GM23338 (cell line): ENCODE data around the gene TENM3.

ENCODE experiments used
- CREB1 ChIP-seq: fragments of 250-450 bp; sonication (Bioruptor Pico); IDR thresholded peaks from 2 replicates; pipeline ENCODE4 v1.5.0; 2020; ENCODE audit warnings: low read depth, mild to moderate bottlenecking, moderate library complexity
- CTCF ChIP-seq, 2 experiments: fragments of 200-600 bp in 1 of 2; sonication (generic) in 1 of 2; conservative IDR thresholded peaks; 2 replicates each; pipeline versions ENCODE4 v1.5.1 to v1.6.1; 2016 to 2017; ENCODE audit warnings: antibody characterized with exemption in 2 of 2, low read depth in 2 of 2, mild to moderate bottlenecking in 2 of 2, moderate library complexity in 1 of 2
- ETS1 ChIP-seq: IDR thresholded peaks from 2 replicates; pipeline ENCODE4 v1.6.1; 2016; ENCODE audit warnings: antibody characterized with exemption
- EZH2 ChIP-seq: fragments of 200-600 bp; sonication (generic); IDR thresholded peaks from one replicate; pipeline ENCODE4 v1.8.0; 2017; ENCODE audit warnings: antibody characterized with exemption, mild to moderate bottlenecking, low read depth; ENCODE audit not compliant: unreplicated experiment
- EZH2phosphoT487 ChIP-seq: fragments of 200-600 bp; sonication (generic); IDR thresholded peaks from one replicate; pipeline ENCODE4 v1.8.1; 2018; ENCODE audit warnings: antibody characterized with exemption; ENCODE audit not compliant: unreplicated experiment
- NANOG ChIP-seq: IDR thresholded peaks from 2 replicates; pipeline ENCODE4 v1.6.1; 2016; ENCODE audit warnings: antibody characterized with exemption, borderline replicate concordance
- POLR2AphosphoS5 ChIP-seq: IDR thresholded peaks from 2 replicates; pipeline ENCODE4 v1.6.1; 2016; ENCODE audit warnings: antibody characterized with exemption, low read depth
- REST ChIP-seq: IDR thresholded peaks from one replicate; pipeline ENCODE4 v1.6.1; 2018; ENCODE audit warnings: antibody characterized with exemption; ENCODE audit not compliant: unreplicated experiment
- ZNF114 ChIP-seq: fragments of 250-450 bp; sonication (Bioruptor Pico); IDR thresholded peaks from 2 replicates; pipeline ENCODE4 v1.5.0; 2020; ENCODE audit warnings: mild to moderate bottlenecking, moderate library complexity
- ZNF331 ChIP-seq: fragments of 250-450 bp; sonication (Bioruptor Pico); IDR thresholded peaks from 2 replicates; pipeline ENCODE4 v1.5.0; 2020; ENCODE audit warnings: low read depth, mild to moderate bottlenecking, moderate library complexity

GRCh38 chr4:182552948-182553347 is 309.7 kb downstream of the TENM3 start:
- TF ChIP-seq CTCF (conservative IDR thresholded peaks at IDR 0.05; ENCODE audit: low read depth in 2 of 2) (no peak), EZH2 (no peak), NANOG (no peak), POLR2AphosphoS5 (no peak), EZH2phosphoT487 (no peak), ETS1 (no peak), CREB1 (no peak), REST (no peak), ZNF114 (no peak), ZNF331 (no peak)
